B cell (primary cell): ENCODE results near the gene ASTN2. TPM values are rescaled to one million over a fixed set of nuclear protein-coding genes. Genes with fewer than 3 reads are reported as not detected.

ENCODE experiments used
- ATAC-seq: fragments of 200-7000 bp; cut with Tn5 transposase; one replicate; pipeline ENCODE4 v1.10.0; 2021; ENCODE audit warnings: low read depth, mild to moderate bottlenecking, moderate number of reproducible peaks, moderate library complexity
- CTCF ChIA-PET: fragments of 350-600 bp; sonication (Branson Sonifier 250); formaldehyde crosslinking; loops from one replicate; lab custom pipeline; 2021; ENCODE audit warnings: antibody characterized with exemption, inconsistent platforms; lab: Charles Lee
- POLR2A ChIA-PET: fragments of 350-600 bp; sonication (Branson Sonifier 250); formaldehyde crosslinking; loops from one replicate; lab custom pipeline; 2021; ENCODE audit warnings: antibody characterized with exemption; lab: Charles Lee
- DNase-seq: peaks from one replicate; pipeline ENCODE4 v3.0.0; 2013
- H2AFZ ChIP-seq: 2 replicates; pipeline ENCODE4 v1.6.1; 2012; ENCODE audit warnings: mild to moderate bottlenecking, low read depth, low read length; ENCODE audit not compliant: insufficient read depth, poor library complexity, severe bottlenecking
- H3K27ac ChIP-seq, 2 donors: 1 replicate in 1 of 2; 2 replicates in 1 of 2; pipeline ENCODE4 v1.5.1; 2012 to 2013; ENCODE audit warnings: low read length in 2 of 2, mild to moderate bottlenecking in 2 of 2, moderate library complexity in 1 of 2
- H3K27me3 ChIP-seq, 4 experiments: fragments of 200-600 bp in 1 of 4; sonication (generic) in 1 of 4; replicated peaks in 1 of 4; 1 replicate in 2 of 4; 2 replicates in 2 of 4; pipeline versions ENCODE4 v1.6.1 to v1.7.0; 2013 to 2016; ENCODE audit warnings: low read length in 3 of 4, mild to moderate bottlenecking in 2 of 4, mixed read lengths in 1 of 4, moderate library complexity in 1 of 4; ENCODE audit not compliant: insufficient read depth in 4 of 4, control insufficient read depth in 3 of 4; ENCODE audit errors: control extremely low read depth in 1 of 4
- H3K36me3 ChIP-seq, 2 experiments: replicated peaks in 1 of 2; 1 replicate in 1 of 2; 2 replicates in 1 of 2; pipeline versions ENCODE4 v1.6.1 to v1.7.1; 2013; ENCODE audit warnings: low read length in 1 of 2; ENCODE audit not compliant: insufficient read depth in 2 of 2, control insufficient read depth in 1 of 2; ENCODE audit errors: control extremely low read depth in 1 of 2, extremely low read depth in 1 of 2
- H3K4me1 ChIP-seq, 2 donors: fragments of 200-600 bp in 1 of 2; sonication (generic) in 1 of 2; 1 replicate in 1 of 2; 2 replicates in 1 of 2; pipeline versions ENCODE4 v1.5.1 to v1.6.1; 2013 to 2017; ENCODE audit warnings: low read length in 2 of 2; ENCODE audit not compliant: control insufficient read depth in 2 of 2, insufficient read depth in 2 of 2
- H3K4me2 ChIP-seq: replicated peaks from 2 replicates; pipeline ENCODE3; 2012; ENCODE audit warnings: mild to moderate bottlenecking, low read depth, low read length; ENCODE audit not compliant: poor library complexity, severe bottlenecking
- H3K4me3 ChIP-seq, 5 experiments: fragments of 200-600 bp in 1 of 5; sonication (generic) in 1 of 5; 1 replicate in 3 of 5; 2 replicates in 2 of 5; pipeline versions ENCODE4 v1.5.1 to v1.7.0; 2011 to 2016; ENCODE audit warnings: low read length in 4 of 5, mild to moderate bottlenecking in 4 of 5, low read depth in 2 of 5, control low read depth in 1 of 5, moderate library complexity in 1 of 5; ENCODE audit not compliant: insufficient read depth in 1 of 5; ENCODE audit errors: control extremely low read depth in 1 of 5, extremely low read depth in 1 of 5
- H3K79me2 ChIP-seq: fragments of 200-600 bp; sonication (generic); one replicate; pipeline ENCODE4 v1.6.0; 2016; ENCODE audit warnings: low read length; ENCODE audit not compliant: control insufficient read depth, insufficient read depth
- H3K9ac ChIP-seq: fragments of 200-600 bp; sonication (generic); 2 replicates; pipeline ENCODE4 v1.6.1; 2017; ENCODE audit warnings: mild to moderate bottlenecking, low read length, moderate library complexity
- H3K9me3 ChIP-seq, 3 donors: one replicate each; pipeline versions ENCODE4 v1.6.1 to v1.7.1; 2013; ENCODE audit warnings: low read length in 2 of 3; ENCODE audit not compliant: control insufficient read depth in 2 of 3, insufficient read depth in 1 of 3; ENCODE audit errors: control extremely low read depth in 1 of 3
- H4K20me1 ChIP-seq: 2 replicates; pipeline ENCODE4 v1.6.0; 2012; ENCODE audit warnings: mild to moderate bottlenecking, low read length; ENCODE audit not compliant: insufficient read depth, control insufficient read depth, poor library complexity, severe bottlenecking
- H3K27ac Mint-ChIP-seq: one replicate; pipeline ENCODE4 v1.8.0; 2021; ENCODE audit warnings: mixed read lengths
- H3K27me3 Mint-ChIP-seq: one replicate; pipeline ENCODE4 v1.8.0; 2021; ENCODE audit warnings: mixed read lengths
- H3K4me1 Mint-ChIP-seq: one replicate; pipeline ENCODE4 v1.8.0; 2021; ENCODE audit warnings: mixed read lengths
- H3K4me3 Mint-ChIP-seq: one replicate; pipeline ENCODE4 v1.8.0; 2021; ENCODE audit warnings: mixed read lengths
- H3K9me3 Mint-ChIP-seq: one replicate; pipeline ENCODE4 v1.8.0; 2022; ENCODE audit warnings: mixed read lengths; ENCODE audit not compliant: insufficient read depth
- CTCF ChIP-seq: fragments of 200-600 bp; IDR thresholded peaks from one replicate; pipeline ENCODE4 v1.8.0; 2022; ENCODE audit warnings: antibody characterized with exemption, mild to moderate bottlenecking
- EZH2 ChIP-seq: IDR thresholded peaks from 2 replicates; pipeline ENCODE4 v1.6.1; 2012; ENCODE audit warnings: borderline replicate concordance, low read depth, mild to moderate bottlenecking, moderate library complexity, low read length; ENCODE audit not compliant: insufficient read depth, poor library complexity, severe bottlenecking
- WGBS: methylation state at CpG from one replicate; pipeline ENCODE4 v1.1.5; 2013; ENCODE audit warnings: missing lambda C conversion rate; ENCODE audit not compliant: insufficient coverage; 5-methylcytosine and 5-hydroxymethylcytosine counted together
- intact Hi-C: fragments of 100-400 bp; cut with micrococcal nuclease; formaldehyde crosslinking; loops from one replicate; pipeline ENCODE4 v1.10.0; 2022
- polyA plus RNA-seq: library from polyadenylated mRNA; depleted of rRNA; stranded (reverse); fragments of >200 nt; gene quantifications from 2 replicates; pipeline ENCODE4 v1.2.3, GENCODE V29; 2012
- total RNA-seq, 2 donors: library from RNA; stranded (reverse); fragments of 120-200 nt in 1 of 2; gene quantifications; 1 replicate in 1 of 2; 2 replicates in 1 of 2; pipeline versions ENCODE4 v1.2.3 to v1.2.4, GENCODE V29; 2013 to 2022

The ASTN2 gene
- total and polyA plus RNA-seq, 2 donors (not counting 1 experiment from before 2014, with no cell fraction given) = 1.2 to 3.6 TPM

GRCh38 chr9:116990592-116990991, 424.3 kb downstream of the ASTN2 start:
- H3K27me3 Mint-ChIP-seq = peaks cover 3% of the 10 kb centered on the region
- 40% methylated on average over 1 of the region's 1 CpG for WGBS

More at GRCh38 chr9:116990592-116990991, 424.3 kb downstream of the ASTN2 start:
- H3K9me3 Mint-ChIP-seq = no peaks in the 10 kb centered on the region
- ChIA-PET CTCF (no interaction called here), POLR2A (no interaction called here)
- Histone ChIP-seq H3K9ac (no peak overlapping the region), H3K27ac (no peak overlapping the region), H2AFZ (no peak overlapping the region), H3K36me3 (no peaks in the 10 kb centered on the region), H3K4me3 (no peak overlapping the region), H3K9me3 (no peaks in the 10 kb centered on the region), H3K4me1 (no peaks in the 10 kb centered on the region), H3K79me2 (no peaks in the 10 kb centered on the region), H3K27me3 (no peaks in the 10 kb centered on the region), H4K20me1 (no peaks in the 10 kb centered on the region), H3K4me2 (no peak overlapping the region)
- ATAC-seq (no peak), DNase-seq (no peak)
- H3K4me1 Mint-ChIP-seq = peaks cover 1% of the 10 kb centered on the region
- H3K4me3 Mint-ChIP-seq = no peak overlapping the region
- TF ChIP-seq EZH2 (no peak), CTCF (no peak)
- H3K27ac Mint-ChIP-seq = no peak overlapping the region
- intact Hi-C loops = no loop called here
